ENCODE data around the gene SGSM2. TPM values are rescaled to one million over a fixed set of nuclear protein-coding genes. Genes with fewer than 3 reads are reported as not detected.

SGSM2 gene
- total RNA-seq, 2 experiments from 2014 or later: 58.3 to 61.6 TPM

- Mint-ChIP-seq H3K4me1 (no peaks in the 10 kb centered on the region), H3K9me3 (no peaks in the 10 kb centered on the region), H3K4me3 (no peak overlapping the region), H3K27ac (peak overlapping the region; percentile 50), H3K36me3 (ENCODE audit: low read depth) (peaks cover 3% of the 10 kb centered on the region), H3K27me3 (no peaks in the 10 kb centered on the region)
- CTCF ChIA-PET: interaction anchor here (1.0 to 3.9 kb wide), 3 partner anchors 20 to 37 kb away, joined by 3 to 24 read pairs (median 3); no protein-coding TSS in a partner anchor
- POLR2A ChIA-PET: interaction anchor here (0.6 to 0.8 kb wide), 2 partner anchors 20 to 59 kb away, joined by 3 read pairs; no protein-coding TSS in a partner anchor
- no peak for DNase-seq
Measured at GRCh38 chr17:2412561-2413021, 75.3 kb downstream of the SGSM2 start.

- Mint-ChIP-seq H3K4me1 (no peaks in the 10 kb centered on the region), H3K36me3 (ENCODE audit: low read depth) (peaks cover 3% of the 10 kb centered on the region), H3K9me3 (no peaks in the 10 kb centered on the region), H3K4me3 (no peak overlapping the region), H3K27ac (no peak overlapping the region), H3K27me3 (no peaks in the 10 kb centered on the region)
- CTCF ChIA-PET: interaction anchor here (1.0 to 6.7 kb wide), 5 partner anchors 10 to 178 kb away, joined by 3 to 131 read pairs (median 3); partner anchors contain the start of gene PAFAH1B1
- DNase-seq: no peak
- POLR2A ChIA-PET: no interaction called here
Measured at GRCh38 chr17:2414446-2415064, 77.3 kb downstream of the SGSM2 start.

GRCh38 chr17:2415081-2415480, 77.8 kb downstream of the SGSM2 start:
- peaks cover 5% of the 10 kb centered on the region for H3K36me3 Mint-ChIP-seq (ENCODE audit: low read depth)
- H3K27ac Mint-ChIP-seq: no peak overlapping the region
- no peaks in the 10 kb centered on the region for H3K9me3 Mint-ChIP-seq
- ChIA-PET CTCF (interaction anchor here (0.6 to 6.7 kb wide), 13 partner anchors 9 to 360 kb away, joined by 3 to 131 read pairs (median 8); partner anchors contain the start of gene HIC1), POLR2A (no interaction called here)
- no peak for DNase-seq
- H3K4me1 Mint-ChIP-seq: no peaks in the 10 kb centered on the region
- H3K27me3 Mint-ChIP-seq: no peaks in the 10 kb centered on the region
- H3K4me3 Mint-ChIP-seq: no peak overlapping the region

GRCh38 chr17:2416010-2416734, 78.9 kb downstream of the SGSM2 start:
- no peak overlapping the region for H3K4me3 Mint-ChIP-seq
- ChIA-PET POLR2A (interaction anchor here (1.0 kb wide), 1 partner anchor 33 kb away, joined by 10 read pairs; no protein-coding TSS in a partner anchor), CTCF (interaction anchor here (0.7 to 6.7 kb wide), 26 partner anchors 8 to 361 kb away, joined by 3 to 131 read pairs (median 4); partner anchors contain the start of genes HIC1 and TSR1)
- no peaks in the 10 kb centered on the region for H3K9me3 Mint-ChIP-seq
- peak overlapping the region; percentile 5 for H3K27ac Mint-ChIP-seq
- H3K36me3 Mint-ChIP-seq (ENCODE audit: low read depth): peaks cover 2% of the 10 kb centered on the region
- peak; percentile 87 for DNase-seq
- no peaks in the 10 kb centered on the region for H3K27me3 Mint-ChIP-seq
- no peaks in the 10 kb centered on the region for H3K4me1 Mint-ChIP-seq

GRCh38 chr17:2418572-2418971, 81.3 kb downstream of the SGSM2 start:
- no peak overlapping the region for H3K27ac Mint-ChIP-seq
- H3K4me1 Mint-ChIP-seq: no peaks in the 10 kb centered on the region
- no peaks in the 10 kb centered on the region for H3K9me3 Mint-ChIP-seq
- ChIA-PET POLR2A (no interaction called here), CTCF (interaction anchor here (0.5 to 6.7 kb wide), 7 partner anchors 12 to 315 kb away, joined by 3 to 131 read pairs (median 3); no protein-coding TSS in a partner anchor)
- H3K4me3 Mint-ChIP-seq: no peak overlapping the region
- DNase-seq: no peak
- H3K27me3 Mint-ChIP-seq: no peaks in the 10 kb centered on the region
- peaks cover 2% of the 10 kb centered on the region for H3K36me3 Mint-ChIP-seq (ENCODE audit: low read depth)

- Mint-ChIP-seq H3K36me3 (ENCODE audit: low read depth) (peaks cover 2% of the 10 kb centered on the region), H3K4me3 (no peak overlapping the region), H3K27me3 (no peaks in the 10 kb centered on the region), H3K27ac (peak overlapping the region; percentile 54), H3K9me3 (no peaks in the 10 kb centered on the region), H3K4me1 (no peaks in the 10 kb centered on the region)
- POLR2A ChIA-PET: no interaction called here
- CTCF ChIA-PET: interaction anchor here (0.9 to 6.7 kb wide), 4 partner anchors 12 to 50 kb away, joined by 3 to 131 read pairs (median 3); no protein-coding TSS in a partner anchor
- DNase-seq: no peak
Measured at GRCh38 chr17:2419486-2419885, 82.2 kb downstream of the SGSM2 start.

GRCh38 chr17:2420176-2420575, 82.9 kb downstream of the SGSM2 start:
- Mint-ChIP-seq H3K4me3 (no peak overlapping the region), H3K27ac (peak overlapping the region; percentile 54), H3K36me3 (ENCODE audit: low read depth) (peaks cover 2% of the 10 kb centered on the region), H3K9me3 (no peaks in the 10 kb centered on the region), H3K4me1 (no peaks in the 10 kb centered on the region), H3K27me3 (no peaks in the 10 kb centered on the region)
- CTCF ChIA-PET: interaction anchor here (6.7 kb wide), 1 partner anchor 37 kb away, joined by 131 read pairs; no protein-coding TSS in a partner anchor
- POLR2A ChIA-PET: no interaction called here
- no peak for DNase-seq

GRCh38 chr17:2421315-2422147, 84.2 kb downstream of the SGSM2 start:
- no peak overlapping the region for H3K27ac Mint-ChIP-seq
- DNase-seq: no peak
- no peaks in the 10 kb centered on the region for H3K4me1 Mint-ChIP-seq
- no peaks in the 10 kb centered on the region for H3K9me3 Mint-ChIP-seq
- no peaks in the 10 kb centered on the region for H3K27me3 Mint-ChIP-seq
- H3K4me3 Mint-ChIP-seq: no peak overlapping the region
- peaks cover 2% of the 10 kb centered on the region for H3K36me3 Mint-ChIP-seq (ENCODE audit: low read depth)
- ChIA-PET CTCF (interaction anchor here (0.9 to 1.4 kb wide), 2 partner anchors 14 to 39 kb away, joined by 3 to 4 read pairs; no protein-coding TSS in a partner anchor), POLR2A (no interaction called here)

- H3K4me3 Mint-ChIP-seq: no peak overlapping the region
- H3K4me1 Mint-ChIP-seq: no peaks in the 10 kb centered on the region
- no peaks in the 10 kb centered on the region for H3K27me3 Mint-ChIP-seq
- ChIA-PET POLR2A (no interaction called here), CTCF (interaction anchor here (0.9 to 1.0 kb wide), 3 partner anchors 16 to 38 kb away, joined by 3 read pairs; no protein-coding TSS in a partner anchor)
- H3K27ac Mint-ChIP-seq: no peak overlapping the region
- DNase-seq: no peak
- H3K9me3 Mint-ChIP-seq: no peaks in the 10 kb centered on the region
- H3K36me3 Mint-ChIP-seq (ENCODE audit: low read depth): peaks cover 2% of the 10 kb centered on the region
Measured at GRCh38 chr17:2423271-2423670, 86.0 kb downstream of the SGSM2 start.

GRCh38 chr17:2427215-2427614, 89.9 kb downstream of the SGSM2 start:
- CTCF ChIA-PET: interaction anchor here (0.6 to 2.8 kb wide), 2 partner anchors 11 to 44 kb away, joined by 3 to 13 read pairs; no protein-coding TSS in a partner anchor
- H3K4me1 Mint-ChIP-seq: no peaks in the 10 kb centered on the region

GRCh38 chr17:2427910-2428309, 90.6 kb downstream of the SGSM2 start:
- CTCF ChIA-PET: interaction anchor here (2.8 kb wide), 1 partner anchor 12 kb away, joined by 13 read pairs; no protein-coding TSS in a partner anchor
- DNase-seq: no peak
- H3K4me3 Mint-ChIP-seq: no peak overlapping the region
- H3K27me3 Mint-ChIP-seq: no peaks in the 10 kb centered on the region
- H3K9me3 Mint-ChIP-seq: no peaks in the 10 kb centered on the region
- POLR2A ChIA-PET: no interaction called here
- H3K27ac Mint-ChIP-seq: no peak overlapping the region
- H3K36me3 Mint-ChIP-seq (ENCODE audit: low read depth): no peaks in the 10 kb centered on the region
- no peaks in the 10 kb centered on the region for H3K4me1 Mint-ChIP-seq

More at GRCh38 chr17:2427215-2427614, 89.9 kb downstream of the SGSM2 start:
- H3K27me3 Mint-ChIP-seq: no peaks in the 10 kb centered on the region
- DNase-seq: no peak
- POLR2A ChIA-PET: no interaction called here
- H3K4me3 Mint-ChIP-seq: no peak overlapping the region
- H3K36me3 Mint-ChIP-seq (ENCODE audit: low read depth): no peaks in the 10 kb centered on the region
- no peak overlapping the region for H3K27ac Mint-ChIP-seq
- H3K9me3 Mint-ChIP-seq: no peaks in the 10 kb centered on the region
